ENCODE measurements around the gene BTBD19. TPM values are rescaled to one million over a fixed set of nuclear protein-coding genes. Genes with fewer than 3 reads are reported as not detected.

BTBD19 gene
- total and polyA plus RNA-seq, 9 of the 15 experiments (the other 6 are each of a cell fraction or from before 2014, with no cell fraction given): 0.22 to 2.0 (median 0.95) TPM

GRCh38 chr1:44775078-44775929 is 33.0 kb upstream of the BTBD19 start, which contains the start of gene RPS8 (continued):
- TF ChIP-seq REST (IDR thresholded peaks at IDR 0.05; ENCODE audit: borderline replicate concordance) (no peak), REST (CRISPR knock-in tag; IDR thresholded peaks at IDR 0.05; ENCODE audit: low read depth) (no peak; the same call in 1 of the 2 replicates), JUND (IDR thresholded peaks at IDR 0.05; ENCODE audit: borderline replicate concordance, low read depth, low read length) (peak; percentile 50; the same call in 1 of the 2 replicates), JUND (tag; IDR thresholded peaks at IDR 0.05; ENCODE audit: borderline replicate concordance, low read depth, low read length) (0 out of 3 replicates have a peak, but pooled peaks have one; percentile 27), NCOA1 (IDR thresholded peaks at IDR 0.05; ENCODE audit: low read depth) (peak; percentile 76), SLC30A9 (CRISPR knock-in tag; IDR thresholded peaks at IDR 0.05) (no peak), IRF2 (CRISPR knock-in tag; IDR thresholded peaks at IDR 0.05) (0 out of 2 replicates have a peak, but pooled peaks have one; percentile 34)

Measured in K562 (cell line).